Central memory CD8-positive, alpha-beta T cell (primary cell): ENCODE measurements around the gene CRELD2.

Experiments used
- ATAC-seq: fragments of 150-1000 bp; cut with Tn5 transposase; replicated peaks from 2 replicates; pipeline ENCODE4 v1.10.0; 2022; ENCODE audit warnings: mild to moderate bottlenecking, moderate FRiP score, moderate number of reproducible peaks; ENCODE audit not compliant: poor library complexity, severe bottlenecking; ENCODE audit errors: extremely low read depth
- DNase-seq, 2 donors: peaks; one replicate each; pipeline ENCODE4 v3.0.0; 2021; ENCODE audit warnings: low spot score in 2 of 2
- H3K27ac Mint-ChIP-seq: one replicate; pipeline ENCODE4 v1.8.0; 2022; ENCODE audit warnings: low read depth, mild to moderate bottlenecking, moderate library complexity, mixed read lengths
- H3K27me3 Mint-ChIP-seq: one replicate; pipeline ENCODE4 v1.8.0; 2022; ENCODE audit warnings: mixed read lengths
- H3K36me3 Mint-ChIP-seq: one replicate; pipeline ENCODE4 v1.8.0; 2022; ENCODE audit warnings: mild to moderate bottlenecking, moderate library complexity, mixed read lengths; ENCODE audit not compliant: insufficient read depth
- H3K4me1 Mint-ChIP-seq: one replicate; pipeline ENCODE4 v1.8.0; 2022; ENCODE audit warnings: mixed read lengths
- H3K4me3 Mint-ChIP-seq: one replicate; pipeline ENCODE4 v1.8.0; 2022; ENCODE audit warnings: mild to moderate bottlenecking, moderate library complexity, mixed read lengths
- H3K9me3 Mint-ChIP-seq: one replicate; pipeline ENCODE4 v1.8.0; 2022; ENCODE audit warnings: mixed read lengths

The CRELD2 gene

GRCh38 chr22:49930596-49931412, 12.4 kb downstream of the CRELD2 start:
- H3K9me3 Mint-ChIP-seq = no peaks in the 10 kb centered on the region
- ATAC-seq (no peak), DNase-seq (no peak)
- H3K27me3 Mint-ChIP-seq = no peaks in the 10 kb centered on the region
- H3K36me3 Mint-ChIP-seq = peaks cover 10% of the 10 kb centered on the region
- peak overlapping the region; percentile 41 for H3K27ac Mint-ChIP-seq
- no peak overlapping the region for H3K4me3 Mint-ChIP-seq
- peaks cover 26% of the 10 kb centered on the region for H3K4me1 Mint-ChIP-seq

- Mint-ChIP-seq H3K27me3 (no peaks in the 10 kb centered on the region), H3K9me3 (no peaks in the 10 kb centered on the region), H3K4me1 (peaks cover 19% of the 10 kb centered on the region), H3K4me3 (peak overlapping the region; percentile 68), H3K27ac (peak overlapping the region; percentile 5), H3K36me3 (peaks cover 12% of the 10 kb centered on the region)
- ATAC-seq (no peak), DNase-seq (no peak)
Measured at GRCh38 chr22:49933236-49934159, 15.1 kb downstream of the CRELD2 start.

GRCh38 chr22:49934160-49934890, 15.9 kb downstream of the CRELD2 start:
- Mint-ChIP-seq H3K9me3 (no peaks in the 10 kb centered on the region), H3K27ac (no peak overlapping the region), H3K27me3 (no peaks in the 10 kb centered on the region), H3K36me3 (peaks cover 12% of the 10 kb centered on the region), H3K4me1 (peaks cover 19% of the 10 kb centered on the region), H3K4me3 (peak overlapping the region; percentile 68)
- no peak for ATAC-seq
- DNase-seq = no peak

GRCh38 chr22:49934891-49935557, 16.6 kb downstream of the CRELD2 start:
- peak; percentile 5 for ATAC-seq
- H3K4me1 Mint-ChIP-seq = peaks cover 19% of the 10 kb centered on the region

GRCh38 chr22:49935561-49935960, 17.1 kb downstream of the CRELD2 start:
- Mint-ChIP-seq H3K4me3 (peak overlapping the region; percentile 68), H3K36me3 (peaks cover 9% of the 10 kb centered on the region), H3K27ac (peak overlapping the region; percentile 85), H3K27me3 (no peaks in the 10 kb centered on the region), H3K4me1 (peaks cover 19% of the 10 kb centered on the region), H3K9me3 (no peaks in the 10 kb centered on the region)
- ATAC-seq (no peak), DNase-seq (no peak)

More at GRCh38 chr22:49934891-49935557, 16.6 kb downstream of the CRELD2 start:
- Mint-ChIP-seq H3K27ac (no peak overlapping the region), H3K4me3 (peak overlapping the region; percentile 68), H3K36me3 (peaks cover 9% of the 10 kb centered on the region), H3K9me3 (no peaks in the 10 kb centered on the region), H3K27me3 (no peaks in the 10 kb centered on the region)
- DNase-seq = peak; percentile 40 to 61

- peaks cover 9% of the 10 kb centered on the region for H3K36me3 Mint-ChIP-seq
- ATAC-seq (peak; percentile 85), DNase-seq (peak; percentile 73 to 83)
- H3K9me3 Mint-ChIP-seq = no peaks in the 10 kb centered on the region
- H3K27me3 Mint-ChIP-seq = no peaks in the 10 kb centered on the region
- H3K4me1 Mint-ChIP-seq = peaks cover 18% of the 10 kb centered on the region
- peak overlapping the region; percentile 85 for H3K27ac Mint-ChIP-seq
- peak overlapping the region; percentile 68 for H3K4me3 Mint-ChIP-seq
Measured at GRCh38 chr22:49936018-49936972, 17.9 kb downstream of the CRELD2 start.

- H3K4me3 Mint-ChIP-seq = peak overlapping the region; percentile 68
- DNase-seq (no peak), ATAC-seq (no peak)
- H3K36me3 Mint-ChIP-seq = peaks cover 9% of the 10 kb centered on the region
- H3K27ac Mint-ChIP-seq = peak overlapping the region; percentile 85
- no peaks in the 10 kb centered on the region for H3K9me3 Mint-ChIP-seq
- no peaks in the 10 kb centered on the region for H3K27me3 Mint-ChIP-seq
- H3K4me1 Mint-ChIP-seq = peaks cover 18% of the 10 kb centered on the region
Measured at GRCh38 chr22:49936973-49937757, 18.7 kb downstream of the CRELD2 start.

GRCh38 chr22:49937758-49938564, 19.5 kb downstream of the CRELD2 start:
- H3K36me3 Mint-ChIP-seq = peaks cover 9% of the 10 kb centered on the region
- H3K9me3 Mint-ChIP-seq = no peaks in the 10 kb centered on the region
- no peaks in the 10 kb centered on the region for H3K27me3 Mint-ChIP-seq
- H3K27ac Mint-ChIP-seq = no peak overlapping the region
- H3K4me3 Mint-ChIP-seq = no peak overlapping the region
- peaks cover 17% of the 10 kb centered on the region for H3K4me1 Mint-ChIP-seq
- DNase-seq = no peak
- ATAC-seq = no peak

GRCh38 chr22:49938565-49939136, 20.2 kb downstream of the CRELD2 start:
- ATAC-seq (no peak), DNase-seq (no peak)
- Mint-ChIP-seq H3K27me3 (no peaks in the 10 kb centered on the region), H3K4me1 (peaks cover 13% of the 10 kb centered on the region), H3K27ac (no peak overlapping the region), H3K36me3 (peaks cover 9% of the 10 kb centered on the region), H3K4me3 (no peak overlapping the region), H3K9me3 (no peaks in the 10 kb centered on the region)
